Gastroesophageal sphincter (tissue), 3 donors: Measurements from ENCODE around the gene TARS1.

ENCODE experiments used
- POLR2AphosphoS5 ChIP-seq: sonication (generic); formaldehyde crosslinking; IDR thresholded peaks from one replicate; pipeline ENCODE4 v1.6.1; 2017; ENCODE audit warnings: antibody characterized with exemption
- TF ChIP-seq, protein P1 (sequence below), 4 experiments: fragments of 200-600 bp in 2 of 4; fragments of 450-650 bp in 2 of 4; sonication (generic) in 1 of 4; IDR thresholded peaks; one replicate each; pipeline ENCODE4 v1.5.1; 2017 to 2019; ENCODE audit warnings: antibody characterized with exemption in 4 of 4, mild to moderate bottlenecking in 2 of 4, moderate library complexity in 2 of 4

GRCh38 chr5:33479311-33479710, 38.5 kb downstream of the TARS1 start:
- no peak for TF ChIP-seq POLR2AphosphoS5
- TF ChIP-seq, protein P1, sequence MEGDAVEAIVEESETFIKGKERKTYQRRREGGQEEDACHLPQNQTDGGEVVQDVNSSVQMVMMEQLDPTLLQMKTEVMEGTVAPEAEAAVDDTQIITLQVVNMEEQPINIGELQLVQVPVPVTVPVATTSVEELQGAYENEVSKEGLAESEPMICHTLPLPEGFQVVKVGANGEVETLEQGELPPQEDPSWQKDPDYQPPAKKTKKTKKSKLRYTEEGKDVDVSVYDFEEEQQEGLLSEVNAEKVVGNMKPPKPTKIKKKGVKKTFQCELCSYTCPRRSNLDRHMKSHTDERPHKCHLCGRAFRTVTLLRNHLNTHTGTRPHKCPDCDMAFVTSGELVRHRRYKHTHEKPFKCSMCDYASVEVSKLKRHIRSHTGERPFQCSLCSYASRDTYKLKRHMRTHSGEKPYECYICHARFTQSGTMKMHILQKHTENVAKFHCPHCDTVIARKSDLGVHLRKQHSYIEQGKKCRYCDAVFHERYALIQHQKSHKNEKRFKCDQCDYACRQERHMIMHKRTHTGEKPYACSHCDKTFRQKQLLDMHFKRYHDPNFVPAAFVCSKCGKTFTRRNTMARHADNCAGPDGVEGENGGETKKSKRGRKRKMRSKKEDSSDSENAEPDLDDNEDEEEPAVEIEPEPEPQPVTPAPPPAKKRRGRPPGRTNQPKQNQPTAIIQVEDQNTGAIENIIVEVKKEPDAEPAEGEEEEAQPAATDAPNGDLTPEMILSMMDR (IDR thresholded peaks at IDR 0.05), result no peak
